CD4-positive, CD25-positive, alpha-beta regulatory T cell (primary cell): ENCODE results near the gene MAX. TPM values are rescaled to one million over a fixed set of nuclear protein-coding genes. Genes with fewer than 3 reads are reported as not detected.
"Not testable (repeated sequence)": the region's sequence is repeated elsewhere in the genome, so short reads cannot be mapped to it uniquely, and the experiment has no call there.

Experiments
- ATAC-seq, 2 donors: fragments of 150-1000 bp; cut with Tn5 transposase; one replicate each; pipeline ENCODE4 v1.10.0; 2021; ENCODE audit warnings: low read depth in 2 of 2, moderate number of reproducible peaks in 2 of 2, moderate library complexity in 1 of 2
- DNase-seq, 3 donors: peaks; one replicate each; pipeline versions ENCODE4 v3.0.0 to v3.0.0-alpha.2; 2012 to 2022; ENCODE audit warnings: mixed read lengths in 1 of 3
- H3K27ac ChIP-seq: one replicate; pipeline ENCODE4 v1.7.0; 2013; ENCODE audit warnings: mild to moderate bottlenecking, low read length; ENCODE audit not compliant: insufficient read depth, poor library complexity, severe bottlenecking
- H3K27me3 ChIP-seq: one replicate; pipeline ENCODE4 v1.7.0; 2013; ENCODE audit warnings: low read length; ENCODE audit not compliant: control insufficient read depth, insufficient read depth
- H3K36me3 ChIP-seq: one replicate; pipeline ENCODE4 v1.7.0; 2013; ENCODE audit warnings: mild to moderate bottlenecking, low read length, moderate library complexity; ENCODE audit not compliant: control insufficient read depth, insufficient read depth
- H3K4me1 ChIP-seq: 2 replicates; pipeline ENCODE4 v1.7.0; 2013; ENCODE audit warnings: mild to moderate bottlenecking, low read length; ENCODE audit not compliant: insufficient read depth, control insufficient read depth, poor library complexity, severe bottlenecking
- H3K4me3 ChIP-seq: one replicate; pipeline ENCODE4 v1.7.0; 2013; ENCODE audit warnings: low read depth, mild to moderate bottlenecking, low read length, moderate library complexity
- H3K9me3 ChIP-seq, 2 experiments: 1 replicate in 1 of 2; 2 replicates in 1 of 2; pipeline ENCODE4 v1.7.0; 2013; ENCODE audit warnings: low read length in 2 of 2, mild to moderate bottlenecking in 1 of 2, moderate library complexity in 1 of 2; ENCODE audit not compliant: control insufficient read depth in 2 of 2
- H3K27ac Mint-ChIP-seq, 3 donors: one replicate each; pipeline ENCODE4 v1.8.0; 2020 to 2022; ENCODE audit warnings: mild to moderate bottlenecking in 3 of 3, mixed read lengths in 3 of 3, moderate library complexity in 2 of 3
- H3K27me3 Mint-ChIP-seq: one replicate; pipeline ENCODE4 v1.8.0; 2022; ENCODE audit warnings: mild to moderate bottlenecking, mixed read lengths
- H3K36me3 Mint-ChIP-seq: one replicate; pipeline ENCODE4 v1.8.0; 2020; ENCODE audit warnings: mixed read lengths
- H3K4me1 Mint-ChIP-seq, 4 donors: one replicate each; pipeline ENCODE4 v1.8.0; 2020 to 2022; ENCODE audit warnings: mixed read lengths in 4 of 4, mild to moderate bottlenecking in 1 of 4
- H3K4me3 Mint-ChIP-seq, 4 donors: one replicate each; pipeline ENCODE4 v1.8.0; 2020 to 2022; ENCODE audit warnings: mild to moderate bottlenecking in 4 of 4, mixed read lengths in 4 of 4, moderate library complexity in 3 of 4
- H3K9me3 Mint-ChIP-seq, 7 donors: one replicate each; pipeline ENCODE4 v1.8.0; 2020 to 2022; ENCODE audit warnings: mixed read lengths in 7 of 7, mild to moderate bottlenecking in 3 of 7, moderate library complexity in 2 of 7
- polyA plus RNA-seq, 4 donors: library from polyadenylated mRNA; unstranded; fragments of 300-500 nt; fragmentation: Illumina TruSeq; gene quantifications; one replicate each; pipeline ENCODE4 v1.2.3, GENCODE V29; 2021
- total RNA-seq: library from RNA; stranded (reverse); gene quantifications from one replicate; pipeline ENCODE4 v1.2.3, GENCODE V29; 2022

MAX gene
- total and polyA plus RNA-seq, 5 donors from 2014 or later: 170 to 219 (median 186) TPM

DNA sequence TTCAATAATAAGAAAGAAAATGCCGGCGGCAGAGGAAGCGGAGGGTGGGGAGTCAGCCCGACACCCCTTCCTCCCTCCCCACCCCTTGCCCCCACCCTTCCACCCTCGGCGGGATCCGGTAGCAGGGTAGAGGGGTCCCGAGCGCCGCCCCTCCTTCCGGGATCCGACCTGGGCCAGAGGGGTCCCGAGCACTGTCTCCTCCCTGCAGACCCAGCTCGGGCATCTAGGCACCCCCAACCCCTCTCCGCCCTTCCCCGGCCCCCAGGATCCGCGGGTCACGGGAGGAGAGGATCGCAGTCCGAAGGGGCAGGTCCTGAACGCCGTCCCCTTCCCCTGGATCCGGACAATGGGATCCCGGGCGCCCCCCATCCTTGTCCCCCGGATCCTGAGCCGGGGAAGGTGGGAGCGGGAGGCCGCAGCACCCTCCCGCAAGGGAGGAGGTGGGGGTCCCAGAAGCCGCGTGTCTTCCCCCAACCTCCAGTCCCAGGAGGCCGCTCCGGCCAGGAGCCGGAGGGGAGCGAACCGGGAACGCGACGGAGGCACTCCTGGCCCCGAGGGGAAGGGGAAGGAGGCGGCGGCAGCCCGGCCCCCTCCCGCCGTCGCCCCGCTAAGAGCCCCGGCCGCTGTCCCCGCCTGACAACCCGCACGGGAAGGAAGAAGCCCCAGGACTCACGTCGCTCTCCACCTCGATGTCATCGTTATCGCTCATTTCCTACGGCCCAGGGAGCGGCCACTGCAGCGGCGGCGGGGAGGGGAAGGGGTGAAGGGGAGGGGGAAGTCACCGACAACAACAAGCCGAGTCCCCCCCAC is 481 bp downstream of the MAX start:
- Mint-ChIP-seq H3K27me3 (peaks cover 9% of the 10 kb centered on the region), H3K4me3 (peak overlapping the region; percentile 96 to 100 (median 98)), H3K4me1 (peaks cover 21 to 51% (median 29%) of the 10 kb centered on the region in 4 donors), H3K36me3 (peaks cover 16% of the 10 kb centered on the region), H3K9me3 (no peaks in the 10 kb centered on the region), H3K27ac (peak overlapping the region; percentile 97 to 99 (median 97))
- DNase-seq (peak; percentile 51 to 73 (median 54)), ATAC-seq (peak in 1 of 2 donors; percentile 4)
- Histone ChIP-seq H3K27me3 (peaks cover 2% of the 10 kb centered on the region), H3K4me3 (peak overlapping the region; percentile 91), H3K27ac (peak overlapping the region; percentile 99), H3K9me3 (no peaks in the 10 kb centered on the region), H3K4me1 (peaks cover 52% of the 10 kb centered on the region), H3K36me3 (peaks cover 10% of the 10 kb centered on the region)

DNA sequence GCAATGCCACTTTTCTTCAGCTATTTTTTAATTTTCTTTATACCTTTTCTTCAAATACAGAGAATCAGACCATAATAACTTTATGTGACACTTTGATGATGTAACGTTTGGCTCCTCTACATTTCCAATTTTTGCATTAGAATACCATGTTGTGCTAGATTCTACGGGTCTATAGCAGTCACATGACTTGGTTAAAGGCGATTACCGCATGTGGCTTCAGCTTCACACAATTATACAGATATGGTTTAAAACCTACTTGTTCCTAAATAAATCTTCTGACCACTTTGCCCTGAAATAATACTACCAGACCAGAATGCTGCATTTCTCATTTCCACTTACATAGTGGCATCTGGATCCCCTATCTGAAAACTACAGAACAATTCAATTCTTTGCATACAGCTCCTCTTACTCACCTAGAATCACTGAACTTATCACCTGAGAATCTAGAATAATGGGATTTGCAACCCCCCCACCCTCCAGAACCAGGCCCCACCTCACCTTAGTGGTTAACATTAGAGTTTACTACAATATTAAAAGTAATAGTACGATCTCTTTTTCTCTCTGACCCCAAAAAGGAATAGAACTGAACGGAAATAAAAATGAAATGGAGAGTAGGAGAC is 1.3 kb downstream of the MAX start:
- DNase-seq: peak in 2 of 3 donors; percentile 18 to 39
- Mint-ChIP-seq H3K4me3 (peak overlapping the region; percentile 96 to 100 (median 98)), H3K36me3 (peaks cover 24% of the 10 kb centered on the region), H3K27me3 (peaks cover 9% of the 10 kb centered on the region), H3K9me3 (no peaks in the 10 kb centered on the region), H3K4me1 (peaks cover 28 to 59% (median 37%) of the 10 kb centered on the region in 4 donors), H3K27ac (peak overlapping the region; percentile 91 to 99 (median 94))
- H3K27ac ChIP-seq: peak overlapping the region; percentile 99
- peaks cover 60% of the 10 kb centered on the region for H3K4me1 ChIP-seq
- no peak for ATAC-seq
- peaks cover 17% of the 10 kb centered on the region for H3K36me3 ChIP-seq
- H3K9me3 ChIP-seq: no peaks in the 10 kb centered on the region
- H3K27me3 ChIP-seq: peaks cover 2% of the 10 kb centered on the region
- peak overlapping the region; percentile 91 for H3K4me3 ChIP-seq

DNA sequence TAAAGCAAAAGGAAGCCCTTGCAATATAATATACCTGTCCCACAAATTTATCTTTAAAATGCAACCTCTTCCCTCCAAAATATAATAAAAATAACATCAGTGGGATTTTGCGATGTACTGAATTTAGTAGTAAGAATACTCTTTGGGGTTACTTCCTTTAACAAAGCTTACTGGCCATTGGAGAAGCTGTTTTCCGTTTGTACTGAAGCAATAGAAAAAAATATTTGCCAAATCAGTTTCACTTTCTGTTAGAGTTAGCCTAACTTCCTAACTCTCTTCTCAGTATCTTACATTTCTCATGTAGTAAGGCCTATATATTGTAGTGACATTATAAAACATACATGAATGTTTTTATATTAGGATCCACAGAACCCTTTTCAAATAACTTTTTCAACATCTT is 3.7 kb downstream of the MAX start:
- Mint-ChIP-seq H3K27me3 (peaks cover 2% of the 10 kb centered on the region), H3K27ac (peak overlapping the region; percentile 62 to 94 (median 91)), H3K9me3 (no peaks in the 10 kb centered on the region), H3K4me1 (peaks cover 39 to 80% (median 60%) of the 10 kb centered on the region in 4 donors), H3K4me3 (peak overlapping the region; percentile 72 to 91 (median 80)), H3K36me3 (peaks cover 43% of the 10 kb centered on the region)
- Histone ChIP-seq H3K9me3 (no peaks in the 10 kb centered on the region), H3K36me3 (peaks cover 38% of the 10 kb centered on the region), H3K4me1 (peaks cover 81% of the 10 kb centered on the region), H3K27me3 (no peaks in the 10 kb centered on the region), H3K27ac (peak overlapping the region; percentile 79), H3K4me3 (peak overlapping the region; percentile 89)
- ATAC-seq (no peak), DNase-seq (peak in 2 of 3 donors; percentile 68 to 82)

DNA sequence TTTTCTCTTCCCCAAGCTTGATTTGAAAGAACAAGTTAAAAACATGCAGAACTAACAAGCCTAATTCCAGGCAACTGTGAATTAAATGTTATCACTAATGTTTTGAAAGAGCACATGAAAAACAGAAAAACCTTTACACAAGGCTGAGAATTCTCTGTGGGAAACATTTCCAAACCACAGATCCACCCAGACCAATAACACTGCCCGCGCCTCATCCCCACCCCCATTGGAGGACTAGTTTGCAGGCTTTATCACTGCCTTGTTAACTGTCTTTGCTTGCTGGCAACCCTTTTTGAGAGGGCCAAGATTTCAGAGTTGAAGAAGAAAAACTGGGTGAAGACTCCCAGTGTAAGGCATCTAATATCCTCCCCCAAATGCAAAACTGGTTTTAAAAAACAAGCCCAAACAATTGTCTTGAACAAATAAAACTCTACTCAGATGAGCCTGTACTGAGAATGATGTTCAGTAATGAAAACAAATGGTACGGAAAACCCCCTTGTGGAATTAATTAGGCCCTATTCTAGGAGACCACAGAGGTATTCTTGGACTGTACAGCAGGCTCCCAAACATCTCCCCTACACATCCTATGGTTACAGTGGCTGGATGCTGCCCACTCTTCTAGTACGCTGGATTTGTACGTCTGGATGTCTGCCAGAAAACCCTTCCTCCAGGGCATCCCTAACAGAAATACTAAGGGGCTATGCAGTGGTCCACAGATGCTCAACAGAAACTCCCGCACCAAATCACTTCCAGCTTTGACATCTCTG is 5.8 kb downstream of the MAX start:
- DNase-seq (no peak), ATAC-seq (no peak)
- H3K9me3 Mint-ChIP-seq: no peaks in the 10 kb centered on the region
- H3K36me3 ChIP-seq: peaks cover 59% of the 10 kb centered on the region
- H3K27me3 ChIP-seq: no peaks in the 10 kb centered on the region
- peaks cover 77% of the 10 kb centered on the region for H3K4me1 ChIP-seq
- H3K27ac ChIP-seq: no peak overlapping the region
- peaks cover 54 to 88% (median 69%) of the 10 kb centered on the region in 4 donors for H3K4me1 Mint-ChIP-seq
- peak overlapping the region; percentile 89 for H3K4me3 ChIP-seq
- no peaks in the 10 kb centered on the region for H3K9me3 ChIP-seq
- H3K4me3 Mint-ChIP-seq: peak overlapping the region; percentile 62 to 74 (median 66)
- no peaks in the 10 kb centered on the region for H3K27me3 Mint-ChIP-seq
- peaks cover 50% of the 10 kb centered on the region for H3K36me3 Mint-ChIP-seq
- H3K27ac Mint-ChIP-seq: peak overlapping the region; percentile 62 to 76 (median 74)

DNA sequence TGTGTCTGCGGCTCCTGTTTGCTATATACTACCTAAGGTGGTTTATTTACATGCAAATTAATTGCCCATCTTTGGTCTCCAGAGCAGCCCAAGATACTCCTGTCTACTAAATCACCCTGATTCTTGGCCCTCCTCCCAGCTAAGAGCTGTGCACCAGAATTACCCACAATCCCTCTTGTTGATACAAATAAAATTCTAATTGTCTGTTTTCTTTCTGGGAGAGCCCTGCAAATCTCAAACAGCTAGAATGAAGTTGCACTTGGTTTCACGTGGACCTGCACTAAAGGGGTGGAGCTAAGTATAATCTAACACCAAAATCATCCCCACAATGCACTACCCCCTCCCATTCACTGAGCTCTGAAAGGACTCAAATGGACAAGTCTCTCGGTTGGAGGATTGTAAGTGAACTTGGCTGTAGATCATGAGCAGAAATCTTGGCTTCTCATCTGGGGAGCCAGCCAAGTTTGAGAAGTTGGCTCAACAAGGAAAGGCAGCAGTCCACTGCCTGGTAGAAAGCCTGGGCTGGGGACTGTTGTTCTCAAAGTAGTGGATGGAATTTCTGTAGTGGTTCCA is 6.6 kb downstream of the MAX start:
- peaks cover 55 to 91% (median 69%) of the 10 kb centered on the region in 4 donors for H3K4me1 Mint-ChIP-seq
- no peaks in the 10 kb centered on the region for H3K27me3 ChIP-seq
- peaks cover 0 to 2% (median 0%) of the 10 kb centered on the region in 7 donors for H3K9me3 Mint-ChIP-seq
- H3K4me3 Mint-ChIP-seq: peak overlapping the region in 3 of 4 donors; percentile 62 to 74 (median 68)
- H3K27ac Mint-ChIP-seq: peak overlapping the region in 2 of 3 donors; percentile 62 to 75
- H3K36me3 ChIP-seq: peaks cover 64% of the 10 kb centered on the region
- H3K9me3 ChIP-seq: no peaks in the 10 kb centered on the region
- peak overlapping the region; percentile 14 for H3K27ac ChIP-seq
- peaks cover 54% of the 10 kb centered on the region for H3K36me3 Mint-ChIP-seq
- ATAC-seq: no peak
- H3K4me3 ChIP-seq: peak overlapping the region; percentile 89
- peaks cover 79% of the 10 kb centered on the region for H3K4me1 ChIP-seq
- no peak for DNase-seq
- no peaks in the 10 kb centered on the region for H3K27me3 Mint-ChIP-seq

DNA sequence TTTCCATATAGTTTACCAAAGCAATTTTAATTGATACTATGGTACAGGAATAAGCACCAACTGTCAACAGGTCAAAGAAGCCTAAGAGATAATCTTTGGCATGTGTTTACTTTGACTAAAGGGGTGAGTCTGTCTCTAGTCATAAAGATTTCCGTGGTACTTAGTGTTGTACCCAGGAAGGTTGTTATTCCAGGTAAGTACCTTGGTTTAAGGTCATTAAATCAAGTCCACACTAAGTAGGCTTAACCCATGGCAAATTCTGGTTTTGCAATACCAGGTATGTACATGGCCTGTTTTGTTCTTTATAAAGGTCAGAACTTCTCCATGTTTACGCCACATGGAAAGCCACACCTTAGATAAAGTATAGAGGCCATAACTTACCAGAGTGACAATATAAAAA is 10.0 kb downstream of the MAX start:
- peaks cover 47 to 80% (median 63%) of the 10 kb centered on the region in 4 donors for H3K4me1 Mint-ChIP-seq
- peaks cover 93% of the 10 kb centered on the region for H3K36me3 ChIP-seq

DNA sequence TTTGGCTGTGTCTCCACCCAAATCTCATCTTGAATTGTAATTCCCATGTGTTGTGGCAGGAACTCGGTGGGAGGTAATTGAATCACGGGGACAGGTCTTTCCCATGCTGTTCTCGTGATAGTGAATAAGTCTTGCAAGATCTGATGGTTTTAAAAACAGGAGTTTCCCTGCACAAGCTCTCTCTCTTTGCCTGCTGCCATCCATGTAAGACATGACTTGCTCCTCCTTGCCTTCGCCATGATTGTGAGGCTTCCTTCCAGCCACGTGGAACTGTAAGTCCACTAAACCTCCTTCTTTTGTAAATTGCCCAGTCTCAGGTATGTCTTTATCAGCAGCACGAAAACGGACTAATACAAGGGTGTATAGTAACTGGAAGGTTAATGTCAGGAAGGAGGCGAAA is 14.5 kb downstream of the MAX start:
- not testable (repeated sequence) for H3K27me3 Mint-ChIP-seq
- Mint-ChIP-seq H3K27ac (peak overlapping the region in 1 of 3 donors; percentile 17), H3K36me3 (peaks cover 64% of the 10 kb centered on the region)

More for the DNA sequence above, 10.0 kb downstream of the MAX start:
- ATAC-seq: no peak
- peaks cover 64% of the 10 kb centered on the region for H3K36me3 Mint-ChIP-seq
- Histone ChIP-seq H3K27me3 (no peaks in the 10 kb centered on the region), H3K27ac (no peak overlapping the region), H3K4me3 (no peak overlapping the region), H3K9me3 (peaks cover 3 to 5% of the 10 kb centered on the region in 2 experiments), H3K4me1 (peaks cover 57% of the 10 kb centered on the region)
- peaks cover 0 to 7% (median 2%) of the 10 kb centered on the region in 7 donors for H3K9me3 Mint-ChIP-seq
- DNase-seq: no peak
- H3K4me3 Mint-ChIP-seq: peak overlapping the region in 1 of 4 donors; percentile 44
- no peaks in the 10 kb centered on the region for H3K27me3 Mint-ChIP-seq
- no peak overlapping the region for H3K27ac Mint-ChIP-seq

More for the DNA sequence above, 14.5 kb downstream of the MAX start:
- Mint-ChIP-seq H3K4me1 (peaks cover 25 to 73% (median 52%) of the 10 kb centered on the region in 4 donors), H3K4me3 (peak overlapping the region in 1 of 4 donors; percentile 39)
- not testable (repeated sequence) for H3K27ac ChIP-seq, H3K9me3 ChIP-seq, H3K4me3 ChIP-seq, H3K27me3 ChIP-seq, H3K9me3 Mint-ChIP-seq, ATAC-seq, DNase-seq
- peaks cover 28% of the 10 kb centered on the region for H3K4me1 ChIP-seq
- peaks cover 89% of the 10 kb centered on the region for H3K36me3 ChIP-seq
